ES-I3 (cell line): ENCODE results near the gene PARD3B.

Experiments
- H3K36me3 ChIP-seq: 2 replicates; pipeline ENCODE4 v1.6.1; 2013; ENCODE audit warnings: mild to moderate bottlenecking, low read length, control low read depth, moderate library complexity; ENCODE audit not compliant: insufficient read depth
- H3K4me1 ChIP-seq: 2 replicates; pipeline ENCODE4 v1.6.1; 2013; ENCODE audit warnings: mild to moderate bottlenecking, control low read depth, low read length; ENCODE audit not compliant: insufficient read depth
- H3K9ac ChIP-seq: 2 replicates; pipeline ENCODE4 v1.6.1; 2013; ENCODE audit warnings: low read depth, mild to moderate bottlenecking, low read length, moderate library complexity
- H3K9me3 ChIP-seq: 2 replicates; pipeline ENCODE4 v1.6.1; 2013; ENCODE audit warnings: mild to moderate bottlenecking, low read length, moderate library complexity; ENCODE audit not compliant: control insufficient read depth, insufficient read depth

The PARD3B gene

GRCh38 chr2:204779771-204780170 lies 234.5 kb downstream of the PARD3B start:
- Histone ChIP-seq H3K9me3 (no peaks in the 10 kb centered on the region), H3K36me3 (no peaks in the 10 kb centered on the region), H3K4me1 (no peaks in the 10 kb centered on the region)

DNA sequence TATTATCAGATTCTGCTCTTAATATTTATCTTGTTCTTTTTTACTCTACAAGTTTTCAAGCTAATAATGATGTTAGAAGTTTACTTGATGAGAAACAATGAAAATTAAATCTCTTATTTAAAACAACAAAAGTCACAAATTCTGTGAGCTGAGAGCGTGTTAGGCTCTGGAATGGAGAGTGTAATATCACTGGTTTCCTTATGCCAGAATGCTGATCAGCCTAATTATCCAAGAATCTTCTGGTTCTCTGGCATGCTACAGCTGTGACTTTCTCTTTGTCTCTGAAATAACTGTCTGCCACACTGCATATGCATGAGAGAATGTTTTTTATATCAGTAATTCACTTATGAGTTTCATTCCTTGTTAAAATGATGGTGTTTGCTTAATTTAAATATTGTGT lies 236.7 kb downstream of the PARD3B start:
- Histone ChIP-seq H3K36me3 (no peaks in the 10 kb centered on the region), H3K9ac (no peak overlapping the region), H3K4me1 (no peaks in the 10 kb centered on the region)

More at GRCh38 chr2:204779771-204780170, 234.5 kb downstream of the PARD3B start:
- H3K9ac ChIP-seq: no peak overlapping the region

DNA sequence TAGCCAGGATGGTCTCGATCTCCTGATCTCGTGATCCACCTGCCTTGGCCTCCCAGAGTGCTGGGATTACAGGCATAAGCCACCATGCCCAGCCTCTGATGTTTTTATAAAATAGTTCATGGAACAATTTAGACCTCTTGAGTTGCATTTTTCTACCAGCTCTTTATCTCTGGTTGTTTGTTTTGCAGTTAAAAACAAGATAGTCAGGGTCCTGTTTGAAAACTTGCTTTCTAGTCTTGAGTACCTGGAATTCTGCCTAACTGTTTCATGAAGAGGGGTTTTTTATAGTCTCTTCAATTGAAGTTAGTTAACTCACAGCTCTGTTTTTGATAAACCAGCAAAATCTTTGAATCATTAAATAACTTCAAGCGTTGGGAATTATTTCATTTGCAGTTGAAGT lies 244.8 kb downstream of the PARD3B start:
- Histone ChIP-seq H3K36me3 (no peaks in the 10 kb centered on the region), H3K9ac (no peak overlapping the region), H3K4me1 (no peaks in the 10 kb centered on the region), H3K9me3 (no peaks in the 10 kb centered on the region)

More for the DNA sequence above, 236.7 kb downstream of the PARD3B start:
- no peaks in the 10 kb centered on the region for H3K9me3 ChIP-seq

DNA sequence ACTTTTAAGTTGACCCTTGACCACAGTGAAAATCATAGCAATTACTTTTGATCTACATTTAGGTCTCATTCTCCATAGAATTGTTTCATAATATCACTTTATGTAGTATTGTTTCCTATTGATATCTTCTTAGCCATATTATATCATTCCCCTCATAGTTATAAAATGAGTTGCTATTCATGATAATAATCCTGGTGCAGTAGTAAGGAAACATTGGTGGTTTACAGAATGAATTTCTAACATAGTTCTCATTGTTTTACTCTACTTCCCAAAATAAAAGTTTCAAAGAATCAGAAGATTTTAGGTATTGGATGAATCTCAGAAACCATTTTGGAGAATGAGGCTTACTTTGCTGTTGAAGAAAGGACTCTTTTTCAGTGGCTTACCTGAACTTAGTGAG lies 246.0 kb downstream of the PARD3B start:
- Histone ChIP-seq H3K36me3 (no peaks in the 10 kb centered on the region), H3K9me3 (no peaks in the 10 kb centered on the region), H3K4me1 (no peaks in the 10 kb centered on the region), H3K9ac (no peak overlapping the region)

- H3K9me3 ChIP-seq: no peaks in the 10 kb centered on the region
- no peaks in the 10 kb centered on the region for H3K36me3 ChIP-seq
- H3K4me1 ChIP-seq: no peaks in the 10 kb centered on the region
- no peak overlapping the region for H3K9ac ChIP-seq
These were observed 249.3 kb downstream of the PARD3B start for GRCh38 chr2:204794624-204795023.

DNA sequence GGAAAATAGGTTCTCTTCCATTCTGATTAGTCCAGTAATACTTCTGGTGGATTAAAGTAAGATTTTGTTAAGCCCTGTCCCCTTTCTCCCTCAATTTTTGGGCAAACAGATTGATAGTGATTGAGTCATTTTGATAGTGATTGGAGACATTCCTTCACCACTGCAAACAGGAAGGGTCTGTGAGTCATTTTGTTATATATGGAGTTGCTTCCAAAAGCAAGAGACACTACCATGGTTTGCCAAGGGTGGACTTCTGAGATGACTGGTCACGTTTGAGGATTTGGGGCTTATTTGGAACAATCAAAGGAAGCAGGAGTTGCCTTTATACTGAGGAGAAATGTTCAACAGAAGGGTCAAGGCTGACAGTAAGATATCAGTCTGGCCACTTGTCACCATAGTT lies 249.9 kb downstream of the PARD3B start:
- H3K9me3 ChIP-seq: no peaks in the 10 kb centered on the region
- H3K9ac ChIP-seq: no peak overlapping the region
- no peaks in the 10 kb centered on the region for H3K36me3 ChIP-seq
- H3K4me1 ChIP-seq: no peaks in the 10 kb centered on the region

- Histone ChIP-seq H3K36me3 (no peaks in the 10 kb centered on the region), H3K4me1 (no peaks in the 10 kb centered on the region), H3K9me3 (no peaks in the 10 kb centered on the region), H3K9ac (no peak overlapping the region)
These were observed 251.3 kb downstream of the PARD3B start for GRCh38 chr2:204796581-204796980.

GRCh38 chr2:204799791-204800190 lies 254.5 kb downstream of the PARD3B start:
- Histone ChIP-seq H3K9ac (no peak overlapping the region), H3K4me1 (no peaks in the 10 kb centered on the region), H3K9me3 (no peaks in the 10 kb centered on the region), H3K36me3 (no peaks in the 10 kb centered on the region)

DNA sequence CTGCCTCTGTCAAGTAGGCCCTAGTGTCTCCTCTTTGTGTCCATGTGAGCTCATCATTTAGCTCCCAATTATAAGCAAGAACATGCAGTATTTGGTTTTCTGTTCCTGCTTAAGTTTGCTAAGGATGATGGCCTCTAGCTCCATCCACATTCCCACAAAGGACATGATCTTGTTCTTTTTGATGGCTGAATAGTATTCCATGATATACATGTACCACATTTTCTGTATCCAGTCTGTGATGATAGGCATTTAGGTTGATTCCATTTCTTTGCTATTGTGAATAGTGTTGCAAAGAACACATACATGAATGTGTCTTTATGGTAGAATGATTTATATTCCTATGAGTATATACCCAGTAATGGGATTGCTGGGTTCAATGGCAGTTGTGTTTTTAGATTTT lies 263.2 kb downstream of the PARD3B start:
- no peaks in the 10 kb centered on the region for H3K4me1 ChIP-seq
- no peaks in the 10 kb centered on the region for H3K36me3 ChIP-seq
- no peak overlapping the region for H3K9ac ChIP-seq
- H3K9me3 ChIP-seq: peaks cover 5% of the 10 kb centered on the region; the same call in 1 of the 2 replicates

DNA sequence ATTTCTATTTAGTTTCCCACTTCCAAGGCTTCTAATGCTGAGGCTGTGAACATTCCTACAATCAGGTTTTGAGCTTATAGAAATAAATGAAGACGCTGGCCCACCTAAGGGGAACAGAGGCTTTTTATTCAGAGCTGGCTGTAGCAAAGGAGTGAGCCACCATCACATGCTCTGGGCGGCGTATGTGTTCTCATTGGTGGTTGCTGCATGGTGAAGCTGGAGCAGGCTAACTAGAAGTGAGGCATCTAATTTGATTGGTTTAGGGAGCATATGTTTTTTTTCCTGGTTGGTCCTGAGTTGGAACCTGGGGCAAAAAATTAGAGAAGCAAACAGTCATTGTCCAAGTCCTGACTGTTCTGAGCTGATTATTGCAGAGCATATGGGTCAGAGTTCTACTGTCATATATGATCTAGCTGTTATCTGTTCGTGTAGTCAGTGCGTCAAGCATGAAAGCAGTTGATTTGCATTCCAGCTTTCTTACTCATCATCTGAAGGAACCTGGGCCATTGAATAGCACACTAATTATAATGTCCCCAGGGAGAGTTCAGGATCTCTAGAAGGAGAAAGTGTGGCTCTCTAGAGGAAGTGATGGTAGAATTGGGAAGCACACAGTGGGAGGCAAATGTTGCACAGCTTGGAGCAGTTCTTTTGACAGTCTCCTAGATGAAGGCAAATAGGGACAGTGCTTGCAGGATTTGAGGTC lies 279.6 kb downstream of the PARD3B start:
- Histone ChIP-seq H3K36me3 (no peaks in the 10 kb centered on the region), H3K9ac (no peak overlapping the region), H3K4me1 (0 out of 2 replicates have a peak, but pooled peaks cover 3% of the 10 kb centered on the region), H3K9me3 (peaks cover 3% of the 10 kb centered on the region; the same call in 1 of the 2 replicates)

GRCh38 chr2:204825681-204826080 lies 280.4 kb downstream of the PARD3B start:
- no peak overlapping the region for H3K9ac ChIP-seq
- no peaks in the 10 kb centered on the region for H3K36me3 ChIP-seq
- H3K4me1 ChIP-seq: 0 out of 2 replicates have a peak, but pooled peaks cover 3% of the 10 kb centered on the region
- H3K9me3 ChIP-seq: peaks cover 3% of the 10 kb centered on the region; the same call in 1 of the 2 replicates

GRCh38 chr2:204827701-204828590 lies 282.7 kb downstream of the PARD3B start:
- Histone ChIP-seq H3K4me1 (0 out of 2 replicates have a peak, but pooled peaks cover 3% of the 10 kb centered on the region), H3K9me3 (no peaks in the 10 kb centered on the region), H3K36me3 (no peaks in the 10 kb centered on the region), H3K9ac (no peak overlapping the region)

DNA sequence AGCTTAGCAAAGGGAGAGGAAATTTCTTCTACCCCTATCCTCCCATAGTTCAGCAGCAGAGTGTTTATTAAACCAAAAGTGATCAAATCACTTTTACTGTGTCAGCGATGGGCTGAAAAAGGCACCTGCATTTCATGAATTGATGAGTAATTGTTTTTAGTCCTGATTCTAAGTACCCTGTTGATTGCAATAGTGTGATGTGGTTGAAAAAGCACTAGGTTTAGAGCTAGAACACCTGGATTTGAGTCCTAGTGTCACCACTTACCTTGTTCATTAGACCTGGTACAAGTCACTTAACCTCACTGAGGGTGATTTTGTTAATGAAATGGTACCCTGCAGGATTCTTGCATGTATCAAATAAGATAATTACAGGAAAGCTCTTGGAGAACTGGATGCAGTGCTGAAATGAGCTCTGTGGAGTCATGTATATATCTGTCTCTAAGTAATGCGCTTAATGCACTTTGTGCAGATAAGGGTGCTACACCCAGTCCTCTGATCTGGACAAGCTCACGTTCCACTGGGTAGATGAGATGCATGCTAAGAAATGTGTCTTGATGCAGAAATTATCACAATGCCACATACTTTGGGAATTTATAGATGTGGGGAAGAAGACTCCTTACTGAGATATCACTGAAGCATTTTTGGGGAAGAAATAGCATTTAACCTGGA lies 289.6 kb downstream of the PARD3B start:
- Histone ChIP-seq H3K4me1 (no peaks in the 10 kb centered on the region), H3K9me3 (no peaks in the 10 kb centered on the region), H3K9ac (no peak overlapping the region), H3K36me3 (no peaks in the 10 kb centered on the region)

DNA sequence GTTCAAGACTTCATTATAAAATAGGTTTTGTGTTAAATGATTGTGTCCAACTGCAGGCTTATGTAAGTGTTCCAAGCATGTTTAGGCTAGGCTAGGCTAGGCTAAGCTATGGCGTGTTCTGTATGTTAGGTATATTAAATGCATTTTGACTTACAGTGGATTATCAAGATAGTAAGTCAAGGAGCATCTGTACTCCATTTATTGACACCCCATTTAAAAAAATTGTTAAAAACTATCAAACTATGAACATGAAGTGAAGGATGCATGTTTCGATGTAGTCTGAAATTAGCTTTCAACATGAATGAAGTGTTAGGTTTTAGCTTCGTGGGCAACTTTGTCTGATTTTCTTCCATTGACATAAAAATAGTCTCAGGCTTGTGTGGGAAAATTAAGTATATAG lies 290.5 kb downstream of the PARD3B start:
- H3K36me3 ChIP-seq: no peaks in the 10 kb centered on the region
- no peaks in the 10 kb centered on the region for H3K4me1 ChIP-seq
- no peaks in the 10 kb centered on the region for H3K9me3 ChIP-seq
- H3K9ac ChIP-seq: no peak overlapping the region
